Measurements from ENCODE around the gene KCNC3.

- TF ChIP-seq RAD21 (IDR thresholded peaks at IDR 0.05; ENCODE audit: insufficient read depth, low read depth, low read length), result no peak
- TF ChIP-seq FOXK2 (IDR thresholded peaks at IDR 0.05), result no peak
Observed at GRCh38 chr19:50287331-50287730, 41.8 kb downstream of the KCNC3 start.
